ENCODE data around the gene SETD4. TPM values are rescaled to one million over a fixed set of nuclear protein-coding genes. Genes with fewer than 3 reads are reported as not detected.

The SETD4 gene
- total and polyA plus RNA-seq, 2 of the 13 experiments (the other 11 are each of a cell fraction or from before 2014, with no cell fraction given): 7.1 to 14.4 TPM

- TF ChIP-seq E2F5 (CRISPR knock-in tag; conservative IDR thresholded peaks at IDR 0.05) (no peak), ZNF577 (CRISPR knock-in tag; IDR thresholded peaks at IDR 0.05; ENCODE audit: borderline replicate concordance, low read depth) (no peak), NFAT5 (CRISPR knock-in tag; IDR thresholded peaks at IDR 0.05) (no peak), ZNF839 (CRISPR knock-in tag; IDR thresholded peaks at IDR 0.05; ENCODE audit: borderline replicate concordance) (no peak), ZFP41 (CRISPR knock-in tag; IDR thresholded peaks at IDR 0.05; ENCODE audit: borderline replicate concordance) (no peak), GFI1 (CRISPR knock-in tag; IDR thresholded peaks at IDR 0.05; ENCODE audit: borderline replicate concordance) (peak; percentile 53; the same call in 1 of the 2 replicates), NKX3-1 (CRISPR knock-in tag; IDR thresholded peaks at IDR 0.05) (no peak), TBP (CRISPR knock-in tag; IDR thresholded peaks at IDR 0.05) (no peak), PCBP1 (IDR thresholded peaks at IDR 0.05; ENCODE audit: borderline replicate concordance, low read depth, low read length) (no peak), MAZ (IDR thresholded peaks at IDR 0.05; ENCODE audit: borderline replicate concordance, low read depth, low read length) (no peak), MAZ (CRISPR knock-in tag; IDR thresholded peaks at IDR 0.05; ENCODE audit: low read depth) (peak; percentile 24; the same call in 1 of the 2 replicates), ARID5B (CRISPR knock-in tag; IDR thresholded peaks at IDR 0.05) (peak; percentile 91), CC2D1A (CRISPR knock-in tag; IDR thresholded peaks at IDR 0.05) (no peak), ARNT2 (CRISPR knock-in tag; IDR thresholded peaks at IDR 0.05; ENCODE audit: low read depth) (no peak), HNRNPH1 (optimal IDR thresholded peaks at IDR 0.05; ENCODE audit: low read depth, low read length) (no peak), RXRB (CRISPR knock-in tag; IDR thresholded peaks at IDR 0.05; ENCODE audit: borderline replicate concordance) (peak; percentile 72), RAD21 (CRISPR knock-in tag; IDR thresholded peaks at IDR 0.05) (no peak), HOXA9 (CRISPR knock-in tag; IDR thresholded peaks at IDR 0.05; ENCODE audit: borderline replicate concordance) (no peak), CHD2 (IDR thresholded peaks at IDR 0.05; ENCODE audit: low read depth, low read length) (no peak), MAFG (CRISPR knock-in tag; IDR thresholded peaks at IDR 0.05) (no peak), STAG1 (CRISPR knock-in tag; IDR thresholded peaks at IDR 0.05) (no peak), ZNF709 (CRISPR knock-in tag; IDR thresholded peaks at IDR 0.05) (no peak), ZNF564 (CRISPR knock-in tag; IDR thresholded peaks at IDR 0.05) (peak; percentile 99)
Observed at GRCh38 chr21:36073181-36073580, 12.9 kb upstream of the SETD4 start (continued).

Measured in HepG2 (cell line).